A549 (cell line): ENCODE results near the gene CUL1.

Experiments used
- CTCF ChIP-seq: fragments of >200 bp; sonication (Bioruptor Twin); formaldehyde crosslinking; IDR thresholded peaks from 3 replicates; pipeline ENCODE4 v1.5.1; 2016
- EP300 ChIP-seq, 2 experiments: fragments of >200 bp; sonication (Bioruptor Twin); formaldehyde crosslinking; IDR thresholded peaks; 2 replicates in 1 of 2; 3 replicates in 1 of 2; pipeline ENCODE4 v1.6.1; 2016 to 2017
- KDM1A ChIP-seq: fragments of 200-600 bp; sonication (generic); IDR thresholded peaks from 2 replicates; pipeline ENCODE4 v1.6.1; 2016; ENCODE audit warnings: low read depth, mild to moderate bottlenecking
- SREBF2 ChIP-seq: fragments of 450-650 bp; IDR thresholded peaks from 2 replicates; pipeline ENCODE4 v1.6.1; 2014; ENCODE audit warnings: mild to moderate bottlenecking, moderate library complexity

- TF ChIP-seq CTCF, result no peak
- TF ChIP-seq KDM1A, result no peak
- TF ChIP-seq SREBF2, result no peak
- TF ChIP-seq EP300 (IDR thresholded peaks at IDR 0.05), result no peak
Observed at GRCh38 chr7:148738737-148739535, 40.2 kb downstream of the CUL1 start.
